A673 (cell line): ENCODE measurements around the gene PWWP2B.

Experiments used
- EZH2 ChIP-seq: fragments of 200-600 bp; sonication (generic); IDR thresholded peaks from 2 replicates; pipeline ENCODE4 v1.6.1; 2017; ENCODE audit warnings: borderline replicate concordance, low read depth, mild to moderate bottlenecking, mixed read lengths, antibody characterized with exemption, low read length; ENCODE audit not compliant: poor library complexity, severe bottlenecking
- TF ChIP-seq, protein P1 (sequence below): fragments of 300-800, 200-600 bp; sonication (generic); conservative IDR thresholded peaks from 2 replicates; pipeline ENCODE4 v1.5.1; 2017; ENCODE audit warnings: low read depth, mild to moderate bottlenecking, antibody characterized with exemption, low read length, moderate library complexity, mixed read lengths

DNA sequence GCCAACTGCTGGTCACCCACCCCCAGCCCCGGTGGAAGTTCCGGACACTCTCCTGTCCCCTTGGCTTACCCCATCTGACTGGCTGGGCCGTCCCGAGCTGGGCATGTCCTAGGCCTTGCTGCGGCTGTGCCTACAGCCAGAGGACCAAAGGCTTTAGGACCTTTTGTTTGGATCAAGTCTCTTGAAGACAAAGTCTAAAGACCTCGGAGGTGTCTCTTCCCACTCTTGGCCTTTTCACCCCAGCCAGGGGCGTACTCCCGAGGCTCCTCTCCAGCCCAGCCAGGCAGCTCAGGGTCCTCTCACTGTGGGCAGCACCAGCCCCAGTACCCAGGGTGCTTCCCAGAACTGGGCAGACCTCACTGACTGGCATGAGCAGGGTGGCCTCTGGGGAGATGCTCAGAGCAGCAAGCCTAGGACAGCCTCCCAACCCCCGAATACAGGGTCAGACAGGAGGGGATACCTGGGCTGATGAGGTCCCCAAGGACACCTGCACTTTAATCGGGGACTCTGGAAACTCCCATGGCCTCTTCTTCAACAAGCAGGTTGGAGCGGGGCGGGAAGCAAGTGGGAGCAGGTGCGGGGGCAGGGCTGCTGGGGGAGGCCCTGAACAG is 2.7 kb upstream of the PWWP2B start:
- no peak for TF ChIP-seq EZH2
- TF ChIP-seq, protein P1, sequence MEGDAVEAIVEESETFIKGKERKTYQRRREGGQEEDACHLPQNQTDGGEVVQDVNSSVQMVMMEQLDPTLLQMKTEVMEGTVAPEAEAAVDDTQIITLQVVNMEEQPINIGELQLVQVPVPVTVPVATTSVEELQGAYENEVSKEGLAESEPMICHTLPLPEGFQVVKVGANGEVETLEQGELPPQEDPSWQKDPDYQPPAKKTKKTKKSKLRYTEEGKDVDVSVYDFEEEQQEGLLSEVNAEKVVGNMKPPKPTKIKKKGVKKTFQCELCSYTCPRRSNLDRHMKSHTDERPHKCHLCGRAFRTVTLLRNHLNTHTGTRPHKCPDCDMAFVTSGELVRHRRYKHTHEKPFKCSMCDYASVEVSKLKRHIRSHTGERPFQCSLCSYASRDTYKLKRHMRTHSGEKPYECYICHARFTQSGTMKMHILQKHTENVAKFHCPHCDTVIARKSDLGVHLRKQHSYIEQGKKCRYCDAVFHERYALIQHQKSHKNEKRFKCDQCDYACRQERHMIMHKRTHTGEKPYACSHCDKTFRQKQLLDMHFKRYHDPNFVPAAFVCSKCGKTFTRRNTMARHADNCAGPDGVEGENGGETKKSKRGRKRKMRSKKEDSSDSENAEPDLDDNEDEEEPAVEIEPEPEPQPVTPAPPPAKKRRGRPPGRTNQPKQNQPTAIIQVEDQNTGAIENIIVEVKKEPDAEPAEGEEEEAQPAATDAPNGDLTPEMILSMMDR = no peak
